Thyroid gland (tissue), 4 donors: Measurements from ENCODE around the gene MRPS24.

Experiments
- POLR2A ChIP-seq, 2 donors: fragments of 450-650 bp; IDR thresholded peaks; one replicate each; pipeline ENCODE4 v1.6.1; 2017; ENCODE audit warnings: antibody characterized with exemption in 2 of 2, mild to moderate bottlenecking in 2 of 2, moderate library complexity in 1 of 2
- TF ChIP-seq, protein P1 (sequence below), 6 experiments: fragments of 200-600 bp in 3 of 6; fragments of 450-650 bp in 3 of 6; sonication (generic) in 3 of 6; IDR thresholded peaks; one replicate each; pipeline ENCODE4 v1.5.1; 2016 to 2019; ENCODE audit warnings: antibody characterized with exemption in 6 of 6, mild to moderate bottlenecking in 2 of 6, inconsistent platforms in 1 of 6, moderate library complexity in 1 of 6

DNA sequence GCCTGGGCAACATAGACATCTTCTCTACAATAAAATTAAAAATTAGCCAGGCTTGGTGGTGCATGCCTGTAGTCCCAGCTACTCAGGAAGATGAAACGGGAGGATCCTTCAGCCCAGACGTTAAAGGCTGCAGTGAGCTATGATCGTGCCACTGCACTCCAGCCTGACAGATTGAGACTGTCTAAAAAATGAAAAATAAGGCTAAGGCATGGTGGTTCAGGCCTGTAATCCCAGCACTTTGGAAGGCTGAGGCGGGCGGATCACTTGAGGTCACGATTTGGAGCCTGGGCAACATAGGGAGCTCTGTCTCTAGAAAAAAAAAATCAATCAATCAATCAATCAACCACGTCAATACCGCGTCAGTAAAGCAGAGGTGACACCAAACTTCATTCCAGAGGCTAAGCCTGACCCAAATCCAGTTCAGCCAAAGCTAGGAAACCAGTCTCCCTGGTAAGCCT is 31.1 kb downstream of the MRPS24 start:
- TF ChIP-seq, protein P1, sequence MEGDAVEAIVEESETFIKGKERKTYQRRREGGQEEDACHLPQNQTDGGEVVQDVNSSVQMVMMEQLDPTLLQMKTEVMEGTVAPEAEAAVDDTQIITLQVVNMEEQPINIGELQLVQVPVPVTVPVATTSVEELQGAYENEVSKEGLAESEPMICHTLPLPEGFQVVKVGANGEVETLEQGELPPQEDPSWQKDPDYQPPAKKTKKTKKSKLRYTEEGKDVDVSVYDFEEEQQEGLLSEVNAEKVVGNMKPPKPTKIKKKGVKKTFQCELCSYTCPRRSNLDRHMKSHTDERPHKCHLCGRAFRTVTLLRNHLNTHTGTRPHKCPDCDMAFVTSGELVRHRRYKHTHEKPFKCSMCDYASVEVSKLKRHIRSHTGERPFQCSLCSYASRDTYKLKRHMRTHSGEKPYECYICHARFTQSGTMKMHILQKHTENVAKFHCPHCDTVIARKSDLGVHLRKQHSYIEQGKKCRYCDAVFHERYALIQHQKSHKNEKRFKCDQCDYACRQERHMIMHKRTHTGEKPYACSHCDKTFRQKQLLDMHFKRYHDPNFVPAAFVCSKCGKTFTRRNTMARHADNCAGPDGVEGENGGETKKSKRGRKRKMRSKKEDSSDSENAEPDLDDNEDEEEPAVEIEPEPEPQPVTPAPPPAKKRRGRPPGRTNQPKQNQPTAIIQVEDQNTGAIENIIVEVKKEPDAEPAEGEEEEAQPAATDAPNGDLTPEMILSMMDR (IDR thresholded peaks at IDR 0.05): no peak
- no peak for TF ChIP-seq POLR2A (IDR thresholded peaks at IDR 0.05)
